Esophagus squamous epithelium (tissue), 4 donors: ENCODE measurements around the gene SPRR4.

ENCODE experiments used
- CTCF ChIP-seq, 6 experiments: fragments of 450-650 bp in 4 of 6; fragments of 200-600 bp in 2 of 6; sonication (generic) in 2 of 6; IDR thresholded peaks; one replicate each; pipeline ENCODE4 v1.5.1; 2016 to 2019; ENCODE audit warnings: antibody characterized with exemption in 6 of 6, mild to moderate bottlenecking in 4 of 6, moderate library complexity in 4 of 6
- POLR2A ChIP-seq, 4 donors: fragments of 450-650 bp; IDR thresholded peaks; one replicate each; pipeline ENCODE4 v1.6.1; 2017; ENCODE audit warnings: antibody characterized with exemption in 4 of 4, mild to moderate bottlenecking in 4 of 4, moderate library complexity in 3 of 4

GRCh38 chr1:152981146-152981871 is 10.9 kb downstream of the SPRR4 start:
- TF ChIP-seq CTCF (IDR thresholded peaks at IDR 0.05) (no peak), POLR2A (IDR thresholded peaks at IDR 0.05) (no peak)
